ENCODE data around the gene OLAH. TPM values are rescaled to one million over a fixed set of nuclear protein-coding genes. Genes with fewer than 3 reads are reported as not detected.

The OLAH gene
- total RNA-seq, 1 donor from 2014 or later = 0.31 TPM

- no peak for DNase-seq
These were observed 28.6 kb downstream of the OLAH start for GRCh38 chr10:15072358-15072757.

- no peak for DNase-seq
These were observed 31.7 kb downstream of the OLAH start for GRCh38 chr10:15075421-15075820.

- DNase-seq = no peak
These were observed 40.1 kb downstream of the OLAH start for GRCh38 chr10:15083674-15084501.

GRCh38 chr10:15084502-15084922, 40.8 kb downstream of the OLAH start:
- peak; percentile 50 for DNase-seq

- DNase-seq = peak; percentile 78
These were observed 44.9 kb downstream of the OLAH start, which contains the start of gene ACBD7 for GRCh38 chr10:15088428-15089261. Gene ACBD7 (minus strand): TSS chr10:15088776. CDS start chr10:15088728, 48 bp downstream.

GRCh38 chr10:15091418-15091817, 47.7 kb downstream of the OLAH start:
- DNase-seq = no peak

- DNase-seq = no peak
These were observed 49.2 kb downstream of the OLAH start for GRCh38 chr10:15092855-15093408.

GRCh38 chr10:15096661-15097010, 52.9 kb downstream of the OLAH start:
- DNase-seq = no peak

- peak; percentile 95 for DNase-seq
These were observed 53.5 kb downstream of the OLAH start, which contains the start of gene RPP38 for GRCh38 chr10:15097011-15097812. Gene RPP38 (plus strand): TSS chr10:15097355. CDS start chr10:15103315, 5,960 bp downstream.

GRCh38 chr10:15099886-15100285, 56.1 kb downstream of the OLAH start:
- no peak for DNase-seq

GRCh38 chr10:15103513-15103912, 59.8 kb downstream of the OLAH start:
- DNase-seq = no peak

GRCh38 chr10:15106352-15107013, 62.7 kb downstream of the OLAH start:
- peak; percentile 3 for DNase-seq

- no peak for DNase-seq
These were observed 68.9 kb downstream of the OLAH start for GRCh38 chr10:15112657-15113056.

- DNase-seq = no peak
These were observed 70.0 kb downstream of the OLAH start for GRCh38 chr10:15113766-15114165.

- DNase-seq = no peak
These were observed 72.5 kb downstream of the OLAH start for GRCh38 chr10:15116225-15116624.

- no peak for DNase-seq
These were observed 74.9 kb downstream of the OLAH start for GRCh38 chr10:15118615-15119014.

- no peak for DNase-seq
These were observed 76.8 kb downstream of the OLAH start for GRCh38 chr10:15120523-15120922.

GRCh38 chr10:15121707-15122106, 78.0 kb downstream of the OLAH start:
- DNase-seq = no peak

GRCh38 chr10:15122477-15123030, 78.8 kb downstream of the OLAH start:
- DNase-seq = no peak
